DMS153 treated with DMSO at 0.1 percent for 48 hours (cell line): ENCODE data around the gene TESK2.
"Not testable (repeated sequence)": the region's sequence is repeated elsewhere in the genome, so short reads cannot be mapped to it uniquely, and the experiment has no call there.

Experiments
- DNase-seq: peaks from one replicate; lab custom pipeline; 2025; ENCODE audit not compliant: unreplicated experiment; lab: John Stamatoyannopoulos, UW

The TESK2 gene

DNA sequence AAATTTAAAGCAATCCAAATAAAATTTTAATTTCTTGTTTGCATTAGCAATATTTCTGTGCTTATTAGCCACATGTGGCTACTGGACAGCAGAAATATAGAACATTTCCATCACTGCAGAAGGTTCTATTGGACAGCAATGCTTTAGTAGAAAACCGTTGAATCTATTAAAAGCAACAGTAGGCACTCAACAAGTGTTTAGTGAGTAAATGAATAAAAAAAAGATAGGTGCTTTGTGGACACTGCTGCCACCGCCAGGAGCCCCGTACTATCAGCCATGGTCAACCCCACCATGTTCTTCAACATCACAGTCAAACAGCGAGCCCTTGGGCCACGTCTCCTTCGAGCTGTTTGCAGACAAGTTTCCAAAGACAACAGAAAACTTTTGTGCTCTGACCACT lies 76.2 kb downstream of the TESK2 start:
- no peak for DNase-seq

DNA sequence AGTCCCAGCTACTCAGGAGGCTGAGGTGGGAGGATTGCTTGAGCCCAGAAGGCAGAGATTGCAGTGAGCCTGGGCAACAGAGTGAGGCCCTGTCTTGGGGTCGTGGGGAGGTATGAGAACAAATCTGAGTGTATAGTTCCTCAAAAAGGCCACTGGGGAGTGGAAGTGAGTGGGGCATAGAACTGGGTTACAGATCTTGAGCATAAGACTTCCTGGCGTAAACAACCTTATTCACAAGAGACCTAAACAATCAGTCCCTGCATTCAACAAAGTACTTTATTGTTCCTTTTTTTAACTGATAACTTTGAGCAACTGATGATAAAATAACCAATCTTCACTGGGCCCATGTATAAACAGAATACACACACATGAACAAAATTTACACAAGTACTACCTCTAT lies 78.1 kb downstream of the TESK2 start:
- no peak for DNase-seq

GRCh38 chr1:45411510-45411899 lies 79.5 kb downstream of the TESK2 start:
- no peak for DNase-seq

- DNase-seq: no peak
These were observed 80.0 kb downstream of the TESK2 start for GRCh38 chr1:45410850-45411509.

- no peak for DNase-seq
These were observed 81.7 kb downstream of the TESK2 start for GRCh38 chr1:45409276-45409675.

- DNase-seq: no peak
These were observed 83.2 kb downstream of the TESK2 start for GRCh38 chr1:45407629-45408287.

GRCh38 chr1:45405636-45406035 lies 85.3 kb downstream of the TESK2 start:
- no peak for DNase-seq

DNA sequence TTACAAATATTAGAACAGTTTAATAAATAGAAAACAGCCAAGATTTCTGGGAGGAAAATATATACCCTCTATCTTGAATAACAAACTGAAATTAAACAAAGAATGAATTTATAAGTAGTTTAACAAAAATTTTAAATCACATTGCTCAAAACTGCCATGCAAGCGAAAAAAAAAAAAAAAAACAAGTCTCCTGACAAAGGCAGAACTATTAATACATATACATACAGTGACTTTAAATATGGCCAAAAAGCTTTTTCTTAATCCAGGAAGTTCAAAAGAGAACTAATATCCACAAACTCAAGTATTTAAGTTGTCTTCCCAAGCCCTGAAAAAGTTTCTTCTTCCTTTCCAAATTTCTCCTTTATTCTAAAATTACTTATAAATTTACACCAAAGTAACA lies 87.2 kb downstream of the TESK2 start:
- DNase-seq: no peak

- DNase-seq: no peak
These were observed 87.7 kb downstream of the TESK2 start for GRCh38 chr1:45403298-45403697.

DNA sequence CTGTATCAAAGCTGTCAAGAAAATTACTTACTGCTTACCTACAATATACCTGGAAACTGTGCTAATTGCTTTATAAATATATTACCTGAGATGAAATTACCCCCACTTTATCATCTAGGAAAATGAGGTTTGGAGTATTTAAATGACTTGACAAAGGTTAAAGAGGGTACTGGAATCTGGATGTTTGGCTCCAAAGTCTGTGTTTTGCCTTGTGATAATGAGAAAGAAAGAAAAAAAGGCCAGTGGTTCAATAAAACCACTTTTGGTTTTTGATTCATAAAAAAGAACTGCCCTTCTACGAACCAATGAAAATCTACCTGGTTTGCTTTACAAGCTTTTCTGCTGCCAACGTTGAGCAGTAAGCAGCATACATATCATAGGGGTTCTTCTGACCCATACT lies 89.4 kb downstream of the TESK2 start:
- DNase-seq: no peak

DNA sequence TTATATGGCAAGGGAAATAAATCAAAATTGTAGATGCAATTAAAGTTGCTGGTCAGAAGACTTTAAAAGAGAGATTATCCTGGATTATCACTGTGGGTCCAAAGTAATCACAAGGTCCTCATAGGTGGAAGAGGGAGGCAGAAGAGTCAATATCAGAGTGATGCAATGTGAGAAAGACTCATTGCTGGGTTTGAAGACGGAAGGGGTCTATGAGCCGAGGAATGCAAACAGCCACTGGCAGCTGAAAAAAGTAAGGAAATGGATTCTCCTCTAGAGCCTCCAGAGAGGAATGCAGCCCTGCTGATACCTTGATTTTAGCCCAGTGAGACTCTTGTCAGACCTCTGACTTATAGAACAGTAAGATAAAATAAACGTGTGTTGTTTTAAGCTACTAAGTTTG lies 90.9 kb downstream of the TESK2 start:
- DNase-seq: no peak

GRCh38 chr1:45397285-45397684 lies 93.7 kb downstream of the TESK2 start:
- DNase-seq: no peak

DNA sequence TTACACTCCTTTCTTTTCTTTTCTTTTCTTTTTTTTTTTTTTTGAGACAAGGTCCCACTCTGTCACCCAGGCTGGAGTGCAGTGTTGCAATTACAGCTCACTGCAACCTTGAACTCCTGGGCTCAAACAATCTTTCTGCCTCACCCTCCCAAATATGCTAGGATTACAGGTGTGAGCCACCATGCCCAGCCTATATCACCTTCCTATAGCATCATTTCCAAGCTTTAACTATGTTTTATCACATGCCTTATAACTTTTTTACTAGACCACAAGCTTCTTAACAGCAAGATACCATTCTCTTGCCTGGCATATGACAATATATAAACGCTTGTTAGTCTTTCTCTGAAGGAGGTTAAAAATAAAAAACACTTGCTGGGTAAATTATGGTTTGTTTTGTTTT lies 95.4 kb downstream of the TESK2 start:
- no peak for DNase-seq

DNA sequence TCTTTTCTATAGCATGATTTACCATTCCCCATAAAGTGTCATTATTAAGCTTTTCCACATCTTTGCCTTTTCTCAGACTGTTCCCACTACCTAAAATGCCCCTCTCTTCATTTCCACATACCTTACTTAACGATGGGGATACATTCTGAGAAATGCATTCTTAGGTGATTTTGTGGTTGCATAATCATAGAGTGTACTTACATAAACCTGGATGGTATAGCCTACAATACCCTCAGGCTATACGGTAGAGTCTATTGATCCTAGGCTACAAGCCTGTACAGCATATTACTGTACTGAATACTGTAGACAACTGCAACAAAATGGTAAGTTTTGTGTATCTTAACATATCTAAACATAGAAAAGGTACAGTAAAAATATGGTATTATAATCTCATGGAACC lies 95.9 kb downstream of the TESK2 start:
- DNase-seq: no peak

DNA sequence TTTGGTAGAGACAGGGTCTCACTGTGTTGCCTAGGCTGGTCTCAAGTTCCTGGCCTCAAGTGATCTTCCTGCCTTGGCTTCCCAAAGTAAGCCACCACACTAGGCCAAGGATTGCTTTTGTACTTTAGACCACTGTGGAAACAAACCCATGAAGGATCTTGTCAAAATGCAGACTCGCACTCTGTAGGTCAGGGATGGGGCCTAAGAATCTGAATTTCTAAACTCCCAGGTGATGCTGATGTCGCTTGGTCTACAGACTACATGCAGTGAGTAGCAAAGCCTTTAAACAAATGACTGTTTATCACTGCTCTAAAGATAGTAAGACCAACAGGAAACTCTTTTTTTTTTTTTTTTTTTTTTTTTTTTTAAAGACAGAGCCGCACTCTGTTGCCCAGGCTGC lies 96.6 kb downstream of the TESK2 start:
- no peak for DNase-seq

- no peak for DNase-seq
These were observed 97.2 kb downstream of the TESK2 start for GRCh38 chr1:45393718-45394302.

DNA sequence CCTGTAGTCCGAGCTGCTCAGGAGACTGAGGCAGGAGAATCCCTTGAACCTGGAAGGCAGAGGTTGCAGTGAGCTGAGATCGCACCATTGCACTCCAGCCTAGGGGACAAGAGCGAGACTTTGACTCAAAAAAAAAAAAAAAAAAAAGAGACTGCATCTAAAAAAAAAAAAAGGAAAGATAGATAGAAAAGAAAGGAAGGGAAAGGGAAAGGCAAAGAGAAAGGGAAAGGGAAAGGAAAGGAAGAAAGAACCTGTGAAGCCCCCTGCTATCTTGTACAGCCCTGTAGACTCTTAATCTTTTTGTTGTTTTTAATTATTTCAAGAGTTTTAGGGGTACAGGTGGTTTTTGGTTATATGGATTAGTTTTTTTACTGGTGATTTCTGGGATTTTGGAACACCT lies 104.7 kb downstream of the TESK2 start:
- DNase-seq: no peak

DNA sequence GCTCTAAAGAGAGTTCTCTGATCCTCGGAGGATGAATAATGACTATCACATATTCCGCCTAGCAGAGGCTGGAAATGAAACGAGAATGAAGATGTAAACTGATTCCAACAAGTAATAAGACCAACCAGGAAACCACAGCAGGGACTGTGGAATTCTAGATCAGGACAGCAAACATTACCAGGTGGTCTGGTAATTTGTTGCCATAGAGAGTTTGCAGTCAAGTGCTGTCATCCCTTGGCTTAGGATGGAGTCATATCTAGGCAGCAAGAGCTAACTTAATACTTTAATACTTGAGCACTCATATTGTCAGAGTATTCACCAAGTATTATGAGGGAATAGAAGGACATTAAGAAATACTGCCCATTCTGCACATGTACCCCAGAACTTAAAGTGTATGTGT lies 105.7 kb downstream of the TESK2 start:
- DNase-seq: no peak

- not testable (repeated sequence) for DNase-seq
These were observed 106.8 kb downstream of the TESK2 start for GRCh38 chr1:45384213-45384612.

GRCh38 chr1:45383191-45383590 lies 107.8 kb downstream of the TESK2 start:
- no peak for DNase-seq

DNA sequence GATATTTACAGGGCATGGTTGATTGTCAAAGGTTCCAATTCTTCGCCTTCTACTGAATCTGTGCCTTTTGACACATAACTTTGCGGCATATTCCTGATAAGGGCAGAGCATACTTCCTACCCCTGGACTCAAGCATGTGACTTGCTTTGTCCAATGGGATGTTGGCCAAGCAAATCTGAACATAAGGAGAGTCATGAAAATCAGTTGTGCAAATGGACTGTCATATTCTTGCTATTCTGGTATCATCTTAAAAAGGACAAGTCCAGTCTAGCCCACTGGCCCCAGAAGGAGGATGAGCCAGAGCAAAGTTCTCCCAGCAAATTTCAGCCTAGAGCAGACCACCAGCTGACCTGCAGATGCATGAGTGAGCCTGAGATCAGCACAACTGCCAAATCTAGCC lies 109.7 kb downstream of the TESK2 start:
- DNase-seq: no peak

- no peak for DNase-seq
These were observed 110.2 kb downstream of the TESK2 start for GRCh38 chr1:45380730-45381129.

GRCh38 chr1:45380125-45380524 lies 110.8 kb downstream of the TESK2 start:
- no peak for DNase-seq
